Measurements from ENCODE around the gene FIS1. TPM values are rescaled to one million over a fixed set of nuclear protein-coding genes. Genes with fewer than 3 reads are reported as not detected.

FIS1 gene
- total RNA-seq, 1 donor from 2014 or later: 266 TPM

GRCh38 chr7:101245147-101245668, 327 bp upstream of the FIS1 start:
- Histone ChIP-seq H3K4me1 (peaks cover 0 to 14% of the 10 kb centered on the region in 2 donors), H3K9me3 (no peaks in the 10 kb centered on the region), H3K36me3 (peaks cover 10 to 12% of the 10 kb centered on the region in 2 donors), H3K27me3 (no peaks in the 10 kb centered on the region), H3K27ac (peak overlapping the region; percentile 95 to 97), H3K4me3 (peak overlapping the region; percentile 77 to 94)
- TF ChIP-seq, protein P1, sequence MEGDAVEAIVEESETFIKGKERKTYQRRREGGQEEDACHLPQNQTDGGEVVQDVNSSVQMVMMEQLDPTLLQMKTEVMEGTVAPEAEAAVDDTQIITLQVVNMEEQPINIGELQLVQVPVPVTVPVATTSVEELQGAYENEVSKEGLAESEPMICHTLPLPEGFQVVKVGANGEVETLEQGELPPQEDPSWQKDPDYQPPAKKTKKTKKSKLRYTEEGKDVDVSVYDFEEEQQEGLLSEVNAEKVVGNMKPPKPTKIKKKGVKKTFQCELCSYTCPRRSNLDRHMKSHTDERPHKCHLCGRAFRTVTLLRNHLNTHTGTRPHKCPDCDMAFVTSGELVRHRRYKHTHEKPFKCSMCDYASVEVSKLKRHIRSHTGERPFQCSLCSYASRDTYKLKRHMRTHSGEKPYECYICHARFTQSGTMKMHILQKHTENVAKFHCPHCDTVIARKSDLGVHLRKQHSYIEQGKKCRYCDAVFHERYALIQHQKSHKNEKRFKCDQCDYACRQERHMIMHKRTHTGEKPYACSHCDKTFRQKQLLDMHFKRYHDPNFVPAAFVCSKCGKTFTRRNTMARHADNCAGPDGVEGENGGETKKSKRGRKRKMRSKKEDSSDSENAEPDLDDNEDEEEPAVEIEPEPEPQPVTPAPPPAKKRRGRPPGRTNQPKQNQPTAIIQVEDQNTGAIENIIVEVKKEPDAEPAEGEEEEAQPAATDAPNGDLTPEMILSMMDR (IDR thresholded peaks at IDR 0.05): no peak
- intact Hi-C loops (cut with DNase I): loop anchor here (10.0 kb wide), 4 partner anchors 360 to 1330 kb away; partner anchors contain the start of genes POP7, PPP1R35, TRIM4 and UFSP1
- DNase-seq (ENCODE audit: low spot score in 2 of 2): no peak

GRCh38 chr7:101243646-101244374, 1.1 kb downstream of the FIS1 start:
- H3K4me1 ChIP-seq: peaks cover 0 to 14% of the 10 kb centered on the region in 2 donors
- no peak for DNase-seq (ENCODE audit: low spot score in 2 of 2)
- H3K4me3 ChIP-seq: peak overlapping the region; percentile 77 to 94
- H3K27me3 ChIP-seq: no peaks in the 10 kb centered on the region
- TF ChIP-seq, protein P1 (IDR thresholded peaks at IDR 0.05): no peak
- H3K9me3 ChIP-seq: no peaks in the 10 kb centered on the region
- H3K27ac ChIP-seq: peak overlapping the region; percentile 95 to 97
- peaks cover 22% of the 10 kb centered on the region in 2 donors for H3K36me3 ChIP-seq
- intact Hi-C loops (cut with DNase I): loop anchor here (1.0 to 10.0 kb wide), 7 partner anchors 8 to 1329 kb away; partner anchors contain the start of genes POP7, PPP1R35, TRIM4 and UFSP1

- intact Hi-C loops (cut with DNase I): loop anchor here (10.0 kb wide), 4 partner anchors 357 to 1327 kb away; partner anchors contain the start of genes POP7, PPP1R35, TRIM4 and UFSP1
- Histone ChIP-seq H3K27me3 (no peaks in the 10 kb centered on the region), H3K9me3 (no peaks in the 10 kb centered on the region), H3K36me3 (peaks cover 27 to 38% of the 10 kb centered on the region in 2 donors), H3K4me1 (peaks cover 0 to 19% of the 10 kb centered on the region in 2 donors), H3K4me3 (no peak overlapping the region), H3K27ac (no peak overlapping the region)
- TF ChIP-seq, protein P1 (IDR thresholded peaks at IDR 0.05): no peak
- no peak for DNase-seq (ENCODE audit: low spot score in 2 of 2)
These were observed 3.2 kb downstream of the FIS1 start for GRCh38 chr7:101241443-101242349.

DNA sequence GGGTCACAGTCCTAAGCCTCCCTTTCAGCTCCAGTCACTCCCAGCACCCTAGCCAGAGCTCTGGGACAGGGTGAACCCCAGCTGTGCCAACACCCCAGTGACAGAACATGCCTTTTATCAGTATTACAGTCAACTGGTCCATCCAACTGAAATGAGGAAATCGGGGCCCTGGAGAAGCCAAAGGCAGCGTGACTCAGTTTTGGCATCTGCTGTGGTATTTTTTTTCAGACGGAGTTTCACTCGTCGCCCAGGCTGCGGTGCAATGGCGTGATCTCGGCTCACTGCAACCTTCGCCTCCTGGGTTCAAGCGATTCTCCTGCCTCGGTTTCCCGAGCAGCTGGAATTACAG, 3.9 kb downstream of the FIS1 start:
- H3K27ac ChIP-seq: no peak overlapping the region
- no peak overlapping the region for H3K4me3 ChIP-seq
- no peaks in the 10 kb centered on the region for H3K27me3 ChIP-seq
- TF ChIP-seq, protein P1 (IDR thresholded peaks at IDR 0.05): no peak
- no peaks in the 10 kb centered on the region for H3K9me3 ChIP-seq
- intact Hi-C loops (cut with DNase I): loop anchor here (10.0 kb wide), 4 partner anchors 356 to 1326 kb away; partner anchors contain the start of genes POP7, PPP1R35, TRIM4 and UFSP1
- peaks cover 0 to 19% of the 10 kb centered on the region in 2 donors for H3K4me1 ChIP-seq
- no peak for DNase-seq (ENCODE audit: low spot score in 2 of 2)
- H3K36me3 ChIP-seq: peaks cover 27 to 41% of the 10 kb centered on the region in 2 donors

All from ascending aorta (tissue), 2 donors.